VCaP (cell line): ENCODE data around the gene DOCK10.

Experiments
- H3K27ac ChIP-seq: fragments of 450-650 bp; 2 replicates; pipeline ENCODE4 v1.5.1; 2017
- CTCF ChIP-seq: fragments of 450-650 bp; conservative IDR thresholded peaks from 2 replicates; pipeline ENCODE4 v1.5.1; 2017; ENCODE audit warnings: mild to moderate bottlenecking, moderate library complexity

The DOCK10 gene

DNA sequence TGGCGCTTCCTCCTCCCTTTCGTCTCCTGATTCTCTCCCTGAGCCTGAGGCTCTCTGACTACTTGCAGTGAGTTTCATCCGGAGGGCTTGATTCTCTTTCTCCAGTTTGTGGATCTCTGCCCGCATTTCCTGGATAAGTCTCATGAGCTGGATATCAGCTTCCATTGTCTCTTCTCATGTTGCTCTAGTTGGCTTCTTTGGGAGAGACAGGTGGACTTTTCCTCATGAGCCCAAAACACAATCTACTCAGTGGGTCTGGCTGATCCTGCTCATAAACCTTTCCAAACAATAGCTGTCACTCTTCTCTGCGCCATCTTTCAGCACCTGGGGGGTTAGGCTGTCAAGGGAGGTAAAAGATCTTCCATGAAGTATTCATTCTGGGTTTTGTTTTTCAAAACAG lies 326.1 kb downstream of the DOCK10 start, which contains the start of gene CCDC195:
TSS of gene CCDC195 (minus strand) at position 165 of the 400 bp plus-strand sequence. CDS start at position 165, 0 bp downstream.
- TF ChIP-seq CTCF: no peak
- peak within 1 kb of the TSS; percentile 35 for H3K27ac ChIP-seq
